A673 (cell line): ENCODE results near the gene BRCA1. TPM values are rescaled to one million over a fixed set of nuclear protein-coding genes. Genes with fewer than 3 reads are reported as not detected.

Source experiments
- BruUV-seq: library from RNA; stranded (reverse); fragments of 400-500 nt; replicated peaks from 2 replicates; lab custom pipeline; 2021; lab: Mats Ljungman, UMichigan
- CTCF ChIA-PET: fragments of 300-600 bp; sonication (Branson Sonifier 250); formaldehyde crosslinking; loops from one replicate; lab custom pipeline; 2022; ENCODE audit warnings: antibody characterized with exemption; lab: Charles Lee
- POLR2A ChIA-PET: fragments of 300-600 bp; sonication (Branson Sonifier 250); formaldehyde crosslinking; loops from one replicate; lab custom pipeline; 2022; ENCODE audit warnings: antibody characterized with exemption; ENCODE audit not compliant: low non-redundant PET; lab: Charles Lee
- DNase-seq: peaks from one replicate; pipeline ENCODE4 v3.0.0-alpha.2; 2015; ENCODE audit warnings: low spot score
- H3K27ac ChIP-seq: fragments of 200-600 bp; sonication (generic); 2 replicates; pipeline ENCODE4 v1.5.1; 2016; ENCODE audit warnings: mixed run types, low read depth, mild to moderate bottlenecking, mixed read lengths, antibody characterized with exemption, low read length; ENCODE audit not compliant: poor library complexity, severe bottlenecking
- H3K27me3 ChIP-seq: fragments of 200-600 bp; sonication (generic); replicated peaks from 2 replicates; pipeline ENCODE4 v1.6.1; 2017; ENCODE audit warnings: mixed run types, low read depth, mild to moderate bottlenecking, mixed read lengths, antibody characterized with exemption, low read length; ENCODE audit not compliant: insufficient read depth, poor library complexity
- H3K36me3 ChIP-seq: fragments of 200-600 bp; sonication (generic); 2 replicates; pipeline ENCODE4 v1.6.1; 2016; ENCODE audit warnings: mixed run types, mild to moderate bottlenecking, mixed read lengths, antibody characterized with exemption, low read length; ENCODE audit not compliant: insufficient read depth, poor library complexity, severe bottlenecking
- H3K4me1 ChIP-seq: fragments of 200-600 bp; sonication (generic); 2 replicates; pipeline ENCODE4 v1.6.1; 2017; ENCODE audit warnings: mixed run types, mild to moderate bottlenecking, mixed read lengths, antibody characterized with exemption, low read length; ENCODE audit not compliant: insufficient read depth, poor library complexity, severe bottlenecking
- H3K4me3 ChIP-seq: fragments of 200-600 bp; sonication (generic); 2 replicates; pipeline ENCODE4 v1.5.1; 2016; ENCODE audit warnings: low read depth, mixed run types, mild to moderate bottlenecking, mixed read lengths, low read length; ENCODE audit not compliant: poor library complexity, severe bottlenecking
- H3K9me3 ChIP-seq: fragments of 200-600 bp; sonication (generic); 2 replicates; pipeline ENCODE4 v1.6.1; 2016; ENCODE audit warnings: mixed run types, low read depth, mild to moderate bottlenecking, mixed read lengths, antibody characterized with exemption, low read length; ENCODE audit not compliant: poor library complexity, severe bottlenecking
- EZH2 ChIP-seq: fragments of 200-600 bp; sonication (generic); IDR thresholded peaks from 2 replicates; pipeline ENCODE4 v1.6.1; 2017; ENCODE audit warnings: borderline replicate concordance, low read depth, mild to moderate bottlenecking, mixed read lengths, antibody characterized with exemption, low read length; ENCODE audit not compliant: poor library complexity, severe bottlenecking
- intact Hi-C: fragments of 100-400 bp; cut with micrococcal nuclease; formaldehyde crosslinking; loops from one replicate; pipeline ENCODE4 v1.10.0; 2022; ENCODE audit not compliant: unreplicated experiment
- total RNA-seq: library from RNA; stranded (reverse); gene quantifications from 2 replicates; pipeline ENCODE4 v1.2.3, GENCODE V29; 2021
- TF ChIP-seq, protein P1 (sequence below): fragments of 300-800, 200-600 bp; sonication (generic); conservative IDR thresholded peaks from 2 replicates; pipeline ENCODE4 v1.5.1; 2017; ENCODE audit warnings: low read depth, mild to moderate bottlenecking, antibody characterized with exemption, low read length, moderate library complexity, mixed read lengths

BRCA1 gene
- total RNA-seq, 1 experiment from 2014 or later, result 24.2 TPM

DNA sequence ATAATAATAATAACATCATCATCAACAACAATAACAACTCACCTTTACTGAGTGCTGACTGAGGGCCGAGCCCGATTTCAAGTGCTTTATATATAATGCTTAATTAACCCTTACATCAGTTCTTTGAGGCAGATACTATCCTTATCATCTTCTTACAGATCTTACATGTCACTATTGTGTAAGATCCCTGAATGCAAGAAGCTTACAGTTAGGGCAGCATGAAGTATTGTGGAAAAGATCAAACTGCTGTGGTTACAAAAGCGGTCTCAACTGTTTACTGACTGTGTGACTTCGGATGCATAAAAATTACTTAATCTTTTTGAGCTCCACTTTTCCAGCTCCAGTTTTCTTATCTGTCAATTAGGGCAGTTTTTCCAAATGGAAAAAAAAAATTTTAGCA, 106.2 kb downstream of the BRCA1 start:
- TF ChIP-seq, protein P1, sequence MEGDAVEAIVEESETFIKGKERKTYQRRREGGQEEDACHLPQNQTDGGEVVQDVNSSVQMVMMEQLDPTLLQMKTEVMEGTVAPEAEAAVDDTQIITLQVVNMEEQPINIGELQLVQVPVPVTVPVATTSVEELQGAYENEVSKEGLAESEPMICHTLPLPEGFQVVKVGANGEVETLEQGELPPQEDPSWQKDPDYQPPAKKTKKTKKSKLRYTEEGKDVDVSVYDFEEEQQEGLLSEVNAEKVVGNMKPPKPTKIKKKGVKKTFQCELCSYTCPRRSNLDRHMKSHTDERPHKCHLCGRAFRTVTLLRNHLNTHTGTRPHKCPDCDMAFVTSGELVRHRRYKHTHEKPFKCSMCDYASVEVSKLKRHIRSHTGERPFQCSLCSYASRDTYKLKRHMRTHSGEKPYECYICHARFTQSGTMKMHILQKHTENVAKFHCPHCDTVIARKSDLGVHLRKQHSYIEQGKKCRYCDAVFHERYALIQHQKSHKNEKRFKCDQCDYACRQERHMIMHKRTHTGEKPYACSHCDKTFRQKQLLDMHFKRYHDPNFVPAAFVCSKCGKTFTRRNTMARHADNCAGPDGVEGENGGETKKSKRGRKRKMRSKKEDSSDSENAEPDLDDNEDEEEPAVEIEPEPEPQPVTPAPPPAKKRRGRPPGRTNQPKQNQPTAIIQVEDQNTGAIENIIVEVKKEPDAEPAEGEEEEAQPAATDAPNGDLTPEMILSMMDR, result no peak
- no peak for TF ChIP-seq EZH2
- Histone ChIP-seq H3K36me3 (no peaks in the 10 kb centered on the region), H3K4me1 (no peaks in the 10 kb centered on the region), H3K9me3 (no peaks in the 10 kb centered on the region), H3K27me3 (no peaks in the 10 kb centered on the region), H3K4me3 (no peak overlapping the region), H3K27ac (no peak overlapping the region)
- intact Hi-C loops, result no loop called here
- CTCF ChIA-PET, result no interaction called here
- no TSS peak for BruUV-seq
- no peak for DNase-seq
- POLR2A ChIA-PET, result no interaction called here

DNA sequence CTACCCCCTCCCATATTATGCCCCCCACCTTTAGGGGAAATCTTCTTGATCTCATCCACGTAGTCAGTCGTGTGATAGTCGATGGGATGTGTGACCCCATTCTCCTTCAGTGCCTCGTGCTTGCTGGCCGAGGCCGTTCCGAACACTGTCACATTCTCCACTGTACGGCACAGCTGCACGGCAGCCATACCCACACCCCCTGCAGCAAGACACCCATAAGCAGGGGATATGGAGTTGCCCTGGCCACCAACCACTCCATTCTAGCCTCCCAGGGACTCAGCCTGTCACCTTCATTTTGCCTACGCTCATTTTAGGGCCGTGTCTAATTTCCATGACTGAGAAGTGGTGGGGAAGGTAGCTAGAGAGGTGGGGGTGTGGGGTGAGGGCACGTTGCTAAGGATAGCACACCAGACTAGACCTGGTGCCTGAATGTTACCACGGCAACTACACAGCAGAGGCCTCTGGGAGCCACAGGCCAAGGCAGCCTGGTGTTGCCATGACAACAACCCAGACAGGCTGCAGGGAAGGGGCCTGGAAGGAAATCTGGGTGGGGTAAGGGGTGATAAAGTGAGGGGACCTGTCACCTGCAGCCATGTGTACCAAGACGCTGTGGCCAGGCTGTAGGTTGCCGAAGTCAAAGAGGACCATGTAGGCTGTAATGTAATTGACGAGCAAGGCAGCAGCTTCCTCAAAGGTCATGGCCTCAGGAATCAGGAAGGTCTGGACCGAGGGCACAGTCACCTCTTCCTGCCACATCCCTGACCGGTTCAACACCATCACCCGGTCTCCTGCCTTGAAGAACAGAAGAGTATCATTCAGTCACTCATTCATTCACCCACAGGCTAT, 106.9 kb downstream of the BRCA1 start:
- POLR2A ChIA-PET, result no interaction called here
- CTCF ChIA-PET, result no interaction called here
- Histone ChIP-seq H3K4me1 (no peaks in the 10 kb centered on the region), H3K36me3 (no peaks in the 10 kb centered on the region), H3K27me3 (no peaks in the 10 kb centered on the region), H3K9me3 (no peaks in the 10 kb centered on the region), H3K4me3 (no peak overlapping the region), H3K27ac (no peak overlapping the region)
- TF ChIP-seq, protein P1, result no peak
- no peak for TF ChIP-seq EZH2
- DNase-seq, result no peak
- intact Hi-C loops, result no loop called here
- no TSS peak for BruUV-seq

- Histone ChIP-seq H3K4me1 (no peaks in the 10 kb centered on the region), H3K9me3 (no peaks in the 10 kb centered on the region), H3K27ac (no peak overlapping the region), H3K36me3 (no peaks in the 10 kb centered on the region), H3K27me3 (no peaks in the 10 kb centered on the region), H3K4me3 (no peak overlapping the region)
- CTCF ChIA-PET, result no interaction called here
- intact Hi-C loops, result no loop called here
- POLR2A ChIA-PET, result no interaction called here
- BruUV-seq, result no TSS peak
- no peak for TF ChIP-seq EZH2
- TF ChIP-seq, protein P1, result no peak
- DNase-seq, result no peak
Observed at GRCh38 chr17:43016216-43016615, 108.9 kb downstream of the BRCA1 start.
